HEK293 (cell line): ENCODE data around the gene IL31RA.

Source experiments
- CTCF ChIA-PET: fragments of 350-600 bp; formaldehyde crosslinking; extraction: SDS; loops from one replicate; lab custom pipeline; 2021; ENCODE audit warnings: antibody characterized with exemption; lab: Yijun Ruan, JAX
- POLR2A ChIA-PET: fragments of 300-600 bp; formaldehyde crosslinking; extraction: SDS; loops from one replicate; lab custom pipeline; 2020; ENCODE audit warnings: antibody characterized with exemption, inconsistent platforms; lab: Yijun Ruan, JAX
- H3K27ac ChIP-seq: fragments of 200-500 bp; sonication (Bioruptor generic); 2 replicates; pipeline ENCODE4 v1.5.1; 2014; ENCODE audit warnings: low read depth, low read length, control low read depth, inconsistent platforms; ENCODE audit errors: extremely low read depth
- H3K36me3 ChIP-seq, 2 experiments: fragments of 200-500 bp in 1 of 2; sonication (Bioruptor generic) in 1 of 2; 1 replicate in 1 of 2; 2 replicates in 1 of 2; pipeline ENCODE4 v1.5.1; 2014 to 2017; ENCODE audit warnings: inconsistent platforms in 2 of 2, low read length in 2 of 2; ENCODE audit not compliant: control insufficient read depth in 2 of 2, insufficient read depth in 1 of 2
- H3K4me1 ChIP-seq: fragments of 200-500 bp; sonication (Bioruptor generic); 2 replicates; pipeline ENCODE4 v1.5.1; 2014; ENCODE audit warnings: mild to moderate bottlenecking, low read length, inconsistent platforms; ENCODE audit not compliant: control insufficient read depth, insufficient read depth
- H3K4me3 ChIP-seq: 2 replicates; pipeline ENCODE4 v1.5.1; 2011; ENCODE audit warnings: low read depth, mild to moderate bottlenecking, control low read depth, low read length, moderate library complexity
- H3K9me3 ChIP-seq: fragments of 200-500 bp; sonication (Bioruptor generic); 2 replicates; pipeline ENCODE4 v1.5.1; 2014; ENCODE audit warnings: low read depth, low read length, inconsistent platforms; ENCODE audit not compliant: control insufficient read depth, insufficient read depth
- ATF2 ChIP-seq: fragments of 450-650 bp; formaldehyde crosslinking; IDR thresholded peaks from 2 replicates; pipeline ENCODE4 v1.5.1; 2016; ENCODE audit warnings: missing biosample characterization, missing genetic modification characterization, low read depth
- BCL11A ChIP-seq: fragments of 450-650 bp; formaldehyde crosslinking; IDR thresholded peaks from 2 replicates; pipeline ENCODE4 v1.5.1; 2016; ENCODE audit warnings: low read depth, missing biosample characterization, missing genetic modification characterization
- CTCF ChIP-seq: fragments of 450-650 bp; formaldehyde crosslinking; IDR thresholded peaks from 2 replicates; pipeline ENCODE4 v1.5.1; 2016; ENCODE audit warnings: missing biosample characterization, missing genetic modification characterization
- PRDM2 ChIP-seq: fragments of 450-650 bp; formaldehyde crosslinking; IDR thresholded peaks from 2 replicates; pipeline ENCODE4 v1.5.1; 2016; ENCODE audit warnings: missing biosample characterization, missing genetic modification characterization, borderline replicate concordance
- SCRT1 ChIP-seq: fragments of 450-650 bp; formaldehyde crosslinking; IDR thresholded peaks from 2 replicates; pipeline ENCODE4 v1.5.1; 2016; ENCODE audit warnings: missing biosample characterization, missing genetic modification characterization, borderline replicate concordance
- ZFP69B ChIP-seq: fragments of 450-650 bp; formaldehyde crosslinking; IDR thresholded peaks from 2 replicates; pipeline ENCODE4 v1.5.1; 2016; ENCODE audit warnings: missing biosample characterization, missing genetic modification characterization
- ZNF18 ChIP-seq: fragments of 450-650 bp; formaldehyde crosslinking; IDR thresholded peaks from 2 replicates; pipeline ENCODE4 v1.5.1; 2016; ENCODE audit warnings: missing biosample characterization, missing genetic modification characterization
- ZNF23 ChIP-seq: fragments of 450-650 bp; formaldehyde crosslinking; IDR thresholded peaks from 2 replicates; pipeline ENCODE4 v1.5.1; 2016; ENCODE audit warnings: missing biosample characterization, missing genetic modification characterization, borderline replicate concordance
- ZNF354C ChIP-seq: fragments of 450-650 bp; formaldehyde crosslinking; IDR thresholded peaks from 2 replicates; pipeline ENCODE4 v1.5.1; 2016; ENCODE audit warnings: missing biosample characterization, missing genetic modification characterization, low read depth, borderline replicate concordance
- ZNF362 ChIP-seq: fragments of 450-650 bp; formaldehyde crosslinking; IDR thresholded peaks from 2 replicates; pipeline ENCODE4 v1.5.1; 2016; ENCODE audit warnings: missing biosample characterization, missing genetic modification characterization
- ZNF510 ChIP-seq: fragments of 450-650 bp; formaldehyde crosslinking; IDR thresholded peaks from 2 replicates; pipeline ENCODE4 v1.5.1; 2018; ENCODE audit warnings: mild to moderate bottlenecking, missing genetic modification characterization, missing biosample characterization; ENCODE audit not compliant: insufficient replicate concordance
- ZNF529 ChIP-seq: fragments of 450-650 bp; formaldehyde crosslinking; IDR thresholded peaks from 2 replicates; pipeline ENCODE4 v1.5.1; 2017; ENCODE audit warnings: missing genetic modification characterization, missing biosample characterization; ENCODE audit not compliant: insufficient replicate concordance
- ZNF548 ChIP-seq: fragments of 450-650 bp; formaldehyde crosslinking; IDR thresholded peaks from 2 replicates; pipeline ENCODE4 v1.5.1; 2016; ENCODE audit warnings: missing biosample characterization, missing genetic modification characterization
- ZNF76 ChIP-seq: fragments of 450-650 bp; formaldehyde crosslinking; IDR thresholded peaks from 2 replicates; pipeline ENCODE4; 2016; ENCODE audit warnings: low read depth, missing biosample characterization, missing genetic modification characterization, borderline replicate concordance

IL31RA gene

GRCh38 chr5:55923177-55923771, 72.1 kb downstream of the IL31RA start (continued):
- TF ChIP-seq ZNF362 (tag by site-specific recombination): no peak
- no peak for TF ChIP-seq ATF2 (tag by site-specific recombination)
- no peak for TF ChIP-seq ZFP69B (tag by site-specific recombination)
- TF ChIP-seq SCRT1 (tag by site-specific recombination): no peak
- no peak for TF ChIP-seq ZNF23 (tag by site-specific recombination)
- TF ChIP-seq, all 188 proteins: peak for 0

- ChIA-PET POLR2A (no interaction called here), CTCF (interaction anchor here (2.7 kb wide), 1 partner anchor 12 kb away, joined by 14 read pairs; no protein-coding TSS in a partner anchor)
- Histone ChIP-seq H3K4me1 (no peaks in the 10 kb centered on the region), H3K27ac (no peak overlapping the region), H3K36me3 (no peaks in the 10 kb centered on the region), H3K9me3 (no peaks in the 10 kb centered on the region), H3K4me3 (no peak overlapping the region)
- TF ChIP-seq ZNF18 (tag by site-specific recombination): no peak
- no peak for TF ChIP-seq CTCF (tag by site-specific recombination)
- no peak for TF ChIP-seq PRDM2 (tag by site-specific recombination)
- TF ChIP-seq ZNF354C: no peak
- no peak for TF ChIP-seq ZNF76 (tag by site-specific recombination)
- TF ChIP-seq ZNF548 (tag by site-specific recombination): no peak
- no peak for TF ChIP-seq ZNF510
- no peak for TF ChIP-seq BCL11A (tag by site-specific recombination)
- no peak for TF ChIP-seq ZNF529
Observed at GRCh38 chr5:55923865-55924500, 72.8 kb downstream of the IL31RA start.
